ENCODE results near the gene TSHZ2. TPM values are rescaled to one million over a fixed set of nuclear protein-coding genes. Genes with fewer than 3 reads are reported as not detected.

TSHZ2 gene
- total RNA-seq, 4 donors from 2014 or later, result 4.0 to 57.8 (median 10.3) TPM

DNA sequence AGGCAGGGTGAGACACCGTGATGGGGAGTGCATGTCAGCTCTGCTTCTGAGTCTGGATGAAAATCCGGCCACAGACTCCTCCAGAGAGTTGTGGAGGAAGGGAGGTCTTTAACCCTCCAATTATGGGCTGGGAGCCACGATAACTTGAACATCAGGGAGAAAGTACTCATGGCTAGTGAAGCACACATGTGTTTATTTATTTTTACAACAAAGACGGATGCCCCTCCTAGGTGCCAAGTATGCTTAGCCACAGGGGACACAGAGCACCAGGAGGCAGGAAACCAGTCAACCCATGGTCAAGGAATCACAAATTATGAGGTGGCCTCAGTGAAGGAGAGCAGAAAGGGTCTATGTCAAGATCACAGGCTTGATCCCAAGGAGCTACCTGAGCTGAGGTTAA lies 567.4 kb downstream of the TSHZ2 start:
- no peak overlapping the region for H3K4me3 ChIP-seq
- TF ChIP-seq POLR2A (IDR thresholded peaks at IDR 0.05) (no peak), CTCF (IDR thresholded peaks at IDR 0.05) (no peak)
- H3K27me3 ChIP-seq, result no peaks in the 10 kb centered on the region
- H3K36me3 ChIP-seq, result no peaks in the 10 kb centered on the region
- no peak for DNase-seq
- H3K9me3 ChIP-seq, result no peaks in the 10 kb centered on the region
- H3K4me1 ChIP-seq, result no peaks in the 10 kb centered on the region
- H3K27ac ChIP-seq, result no peak overlapping the region

Small RNAs within 50 kb of the gene (small RNA-seq; reads per million reads assigned to genes)
- 0 reads per million in 2 donors for gene RF00019
